ENCODE data around the gene ACER3. TPM values are rescaled to one million over a fixed set of nuclear protein-coding genes. Genes with fewer than 3 reads are reported as not detected.

Gene ACER3
- total RNA-seq, 2 donors from 2014 or later: 18.5 to 23.2 TPM

DNA sequence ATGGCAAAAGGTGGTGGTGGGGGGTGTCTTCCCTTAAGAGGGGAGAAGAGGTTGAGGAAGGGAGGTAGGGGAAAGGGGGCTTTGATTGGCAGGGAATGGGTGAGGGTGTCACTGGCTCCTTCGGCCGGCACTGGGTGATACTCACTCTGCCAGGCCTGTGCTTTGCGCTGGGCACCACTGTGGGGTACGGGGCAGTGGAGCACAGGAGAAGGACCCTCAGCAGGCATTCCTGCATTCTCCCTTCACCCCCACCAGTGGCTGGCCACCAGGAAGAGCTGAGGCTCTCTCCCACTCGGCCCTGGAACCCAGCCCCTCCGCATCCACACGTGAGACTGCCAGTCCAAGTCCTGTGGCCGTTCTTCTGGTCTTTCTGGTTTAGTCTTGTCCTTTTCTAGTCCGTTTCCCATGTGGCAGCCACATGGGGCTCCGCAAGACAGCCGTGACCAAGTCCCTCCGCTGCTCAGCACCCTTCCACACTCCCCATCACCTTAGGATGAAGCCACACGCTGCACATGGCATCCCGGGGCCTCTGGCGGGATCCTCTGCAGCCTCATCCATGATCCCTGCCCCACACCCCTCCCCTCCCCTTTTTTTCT lies 214.0 kb downstream of the ACER3 start:
- H3K27ac ChIP-seq (ENCODE audit: low read depth, low read length): no peak overlapping the region
- H3K4me3 Mint-ChIP-seq: no peak overlapping the region

DNA sequence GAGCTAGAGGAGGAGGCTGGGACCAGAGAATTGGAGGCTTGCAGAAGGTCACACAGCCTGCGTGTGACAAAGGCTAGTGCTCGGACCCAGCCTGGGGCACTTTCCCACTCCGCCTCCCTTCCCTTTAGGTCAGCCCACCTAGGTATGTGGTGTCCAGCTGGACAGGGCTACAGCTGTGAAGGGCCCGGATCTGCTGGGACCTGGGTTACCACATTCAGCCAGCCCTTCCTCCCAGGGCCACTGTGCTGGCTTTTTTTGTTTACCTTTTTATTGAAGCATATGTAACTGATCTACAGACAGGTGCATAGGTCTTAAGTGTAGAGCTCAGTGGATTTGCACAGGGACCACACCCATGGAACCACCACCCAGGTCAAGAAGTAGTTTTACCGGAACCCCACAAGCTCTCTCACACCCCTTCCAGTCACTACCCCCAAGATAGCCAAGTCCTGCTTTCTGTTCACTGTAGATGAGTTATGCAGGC lies 214.7 kb downstream of the ACER3 start:
- Histone ChIP-seq H3K27me3 (ENCODE audit: control insufficient read depth, insufficient read depth, low read length, poor library complexity, severe bottlenecking) (no peaks in the 10 kb centered on the region), H3K36me3 (ENCODE audit: control insufficient read depth, insufficient read depth, low read length) (no peaks in the 10 kb centered on the region), H3K9ac (ENCODE audit: extremely low read depth, low read length, poor library complexity, severe bottlenecking) (no peak overlapping the region), H3K4me3 (ENCODE audit: low read length) (no peak overlapping the region), H3K27ac (ENCODE audit: low read depth, low read length) (no peak overlapping the region), H3K9me3 (ENCODE audit: control insufficient read depth, low read length) (peaks cover 10% of the 10 kb centered on the region), H3K4me1 (ENCODE audit: control insufficient read depth, insufficient read depth, low read length) (no peaks in the 10 kb centered on the region)
- Mint-ChIP-seq H3K27ac (no peak overlapping the region), H3K4me3 (no peak overlapping the region), H3K27me3 (ENCODE audit: insufficient read depth) (no peaks in the 10 kb centered on the region), H3K4me1 (no peaks in the 10 kb centered on the region), H3K36me3 (ENCODE audit: low read depth) (peaks cover 4% of the 10 kb centered on the region), H3K9me3 (peaks cover 6% of the 10 kb centered on the region)
- TF ChIP-seq, protein P1, sequence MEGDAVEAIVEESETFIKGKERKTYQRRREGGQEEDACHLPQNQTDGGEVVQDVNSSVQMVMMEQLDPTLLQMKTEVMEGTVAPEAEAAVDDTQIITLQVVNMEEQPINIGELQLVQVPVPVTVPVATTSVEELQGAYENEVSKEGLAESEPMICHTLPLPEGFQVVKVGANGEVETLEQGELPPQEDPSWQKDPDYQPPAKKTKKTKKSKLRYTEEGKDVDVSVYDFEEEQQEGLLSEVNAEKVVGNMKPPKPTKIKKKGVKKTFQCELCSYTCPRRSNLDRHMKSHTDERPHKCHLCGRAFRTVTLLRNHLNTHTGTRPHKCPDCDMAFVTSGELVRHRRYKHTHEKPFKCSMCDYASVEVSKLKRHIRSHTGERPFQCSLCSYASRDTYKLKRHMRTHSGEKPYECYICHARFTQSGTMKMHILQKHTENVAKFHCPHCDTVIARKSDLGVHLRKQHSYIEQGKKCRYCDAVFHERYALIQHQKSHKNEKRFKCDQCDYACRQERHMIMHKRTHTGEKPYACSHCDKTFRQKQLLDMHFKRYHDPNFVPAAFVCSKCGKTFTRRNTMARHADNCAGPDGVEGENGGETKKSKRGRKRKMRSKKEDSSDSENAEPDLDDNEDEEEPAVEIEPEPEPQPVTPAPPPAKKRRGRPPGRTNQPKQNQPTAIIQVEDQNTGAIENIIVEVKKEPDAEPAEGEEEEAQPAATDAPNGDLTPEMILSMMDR (conservative IDR thresholded peaks at IDR 0.05): no peak
- WGBS, 2 experiments (ENCODE audit: insufficient coverage in 1 of 2, insufficient read length in 1 of 2): 94 to 96% methylated on average over 3 to 5 of the region's 5 CpGs
- DNase-seq: peak; percentile 31

More for the DNA sequence above, 214.0 kb downstream of the ACER3 start:
- Histone ChIP-seq H3K36me3 (ENCODE audit: control insufficient read depth, insufficient read depth, low read length) (no peaks in the 10 kb centered on the region), H3K9ac (ENCODE audit: extremely low read depth, low read length, poor library complexity, severe bottlenecking) (no peak overlapping the region), H3K4me3 (ENCODE audit: low read length) (no peak overlapping the region), H3K9me3 (ENCODE audit: control insufficient read depth, low read length) (peaks cover 8% of the 10 kb centered on the region), H3K4me1 (ENCODE audit: control insufficient read depth, insufficient read depth, low read length) (no peaks in the 10 kb centered on the region), H3K27me3 (ENCODE audit: control insufficient read depth, insufficient read depth, low read length, poor library complexity, severe bottlenecking) (no peaks in the 10 kb centered on the region)
- WGBS, 2 experiments (ENCODE audit: insufficient coverage in 1 of 2, insufficient read length in 1 of 2): 84 to 94% methylated on average over 7 to 13 of the region's 15 CpGs
- Mint-ChIP-seq H3K27me3 (ENCODE audit: insufficient read depth) (peaks cover under 1% of the 10 kb centered on the region), H3K27ac (no peak overlapping the region), H3K9me3 (peaks cover 6% of the 10 kb centered on the region), H3K4me1 (no peaks in the 10 kb centered on the region), H3K36me3 (ENCODE audit: low read depth) (peaks cover 4% of the 10 kb centered on the region)
- peak; percentile 22 for DNase-seq
- TF ChIP-seq, protein P1 (conservative IDR thresholded peaks at IDR 0.05): no peak

Other genes with a start within 250 kb of the ACER3 start
- 1 to 10 TPM; 1.3 to 1.6 TPM for gene LRRC32, start 190.2 kb upstream of the ACER3 start, total RNA-seq
- gene TSKU, start 77.6 kb upstream of the ACER3 start, total RNA-seq: 100 to 1,000 TPM; 105 to 130 TPM
- gene B3GNT6, start 173.5 kb downstream of the ACER3 start, total RNA-seq: not detected
- 10 to 100 TPM; 17.5 to 21.5 TPM for gene CAPN5, start 206.1 kb downstream of the ACER3 start, total RNA-seq
- gene OMP, start 241.9 kb downstream of the ACER3 start, total RNA-seq: 1 to 10 TPM; 1.6 to 1.7 TPM

All from endodermal cell (in vitro differentiated cells).